KMS-11 (cell line): ENCODE data around the gene PRDX1.
"Not testable (repeated sequence)": the region's sequence is repeated elsewhere in the genome, so short reads cannot be mapped to it uniquely, and the experiment has no call there.

ENCODE experiments used
- H2AFZ ChIP-seq: fragments of 200-600 bp; sonication (generic); 2 replicates; pipeline ENCODE4 v1.6.1; 2016; ENCODE audit warnings: antibody characterized with exemption, mixed run types, low read depth
- H3K27ac ChIP-seq: fragments of 200-600 bp; sonication (generic); 2 replicates; pipeline ENCODE4 v1.6.1; 2016; ENCODE audit warnings: mild to moderate bottlenecking, mixed run types
- H3K27me3 ChIP-seq: fragments of 200-600 bp; sonication (generic); 2 replicates; pipeline ENCODE4 v1.6.1; 2017; ENCODE audit warnings: mild to moderate bottlenecking, low read depth, mixed run types, moderate library complexity; ENCODE audit not compliant: insufficient read depth
- H3K36me3 ChIP-seq: fragments of 200-600 bp; sonication (generic); 2 replicates; pipeline ENCODE4 v1.6.1; 2017; ENCODE audit warnings: mild to moderate bottlenecking, mixed run types; ENCODE audit not compliant: insufficient read depth
- H3K4me1 ChIP-seq: fragments of 200-600 bp; sonication (generic); 2 replicates; pipeline ENCODE4 v1.6.1; 2016; ENCODE audit warnings: mild to moderate bottlenecking, low read depth, mixed run types; ENCODE audit not compliant: poor library complexity, severe bottlenecking
- H3K4me2 ChIP-seq: fragments of 200-600 bp; sonication (generic); 2 replicates; pipeline ENCODE4 v1.7.0; 2016; ENCODE audit warnings: mild to moderate bottlenecking, mixed run types
- H3K4me3 ChIP-seq: fragments of 200-600 bp; sonication (generic); IDR thresholded peaks from 2 replicates; pipeline ENCODE4 v1.6.1; 2017; ENCODE audit warnings: low read depth, low read length, mixed read lengths; ENCODE audit not compliant: insufficient read depth
- H3K79me2 ChIP-seq: fragments of 200-600 bp; sonication (generic); 2 replicates; pipeline ENCODE4 v1.6.1; 2016; ENCODE audit warnings: low read depth, mixed run types; ENCODE audit not compliant: insufficient read depth
- H3K9ac ChIP-seq: fragments of 200-600 bp; sonication (generic); 2 replicates; pipeline ENCODE4 v1.6.1; 2016; ENCODE audit warnings: mild to moderate bottlenecking, mixed run types
- H4K20me1 ChIP-seq: fragments of 200-600 bp; sonication (generic); 2 replicates; pipeline ENCODE4 v1.6.1; 2016; ENCODE audit warnings: mild to moderate bottlenecking, mixed run types; ENCODE audit not compliant: insufficient read depth
- TF ChIP-seq, protein P1 (sequence below): fragments of 200-600 bp; sonication (generic); conservative IDR thresholded peaks from 2 replicates; pipeline ENCODE4 v1.6.1; 2017; ENCODE audit warnings: low read depth, mild to moderate bottlenecking, antibody characterized with exemption, low read length, moderate library complexity, mixed read lengths

PRDX1 gene

DNA sequence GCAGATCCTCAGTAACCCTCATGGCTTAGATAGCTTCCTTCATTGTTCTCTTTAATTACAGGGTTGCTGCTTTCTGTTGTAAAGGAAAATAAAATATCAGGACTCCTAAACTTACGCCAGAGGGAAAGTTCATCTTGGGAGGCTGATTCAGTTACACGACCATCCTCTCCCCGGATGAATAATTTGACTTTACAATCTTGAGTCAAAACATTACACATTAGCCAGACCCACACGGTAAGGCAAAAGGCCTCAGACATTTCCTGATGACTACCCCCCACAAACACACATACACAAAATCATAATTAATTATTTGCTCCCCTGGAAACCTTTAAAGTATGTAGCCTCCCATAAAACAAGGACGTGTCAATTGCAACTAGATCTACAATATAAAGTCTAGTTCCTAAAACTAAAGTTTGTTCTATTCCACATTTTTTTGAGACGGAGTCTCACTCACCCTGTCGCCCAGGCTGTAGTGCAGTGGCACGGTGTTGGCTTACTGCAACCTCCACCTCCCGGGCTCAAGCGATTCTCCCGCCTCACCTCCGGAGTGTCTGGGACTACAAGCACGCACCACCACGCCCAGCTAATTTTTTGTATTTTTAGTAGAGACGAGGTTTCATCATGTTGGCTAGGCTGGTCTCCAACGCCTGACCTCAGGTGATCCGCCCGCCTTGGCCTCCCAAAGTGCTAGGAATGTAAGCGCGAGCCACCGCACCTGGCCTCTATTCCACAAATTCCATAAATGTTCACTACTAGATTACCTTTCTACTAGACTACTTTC, 830 bp upstream of the PRDX1 start:
- TF ChIP-seq, protein P1, sequence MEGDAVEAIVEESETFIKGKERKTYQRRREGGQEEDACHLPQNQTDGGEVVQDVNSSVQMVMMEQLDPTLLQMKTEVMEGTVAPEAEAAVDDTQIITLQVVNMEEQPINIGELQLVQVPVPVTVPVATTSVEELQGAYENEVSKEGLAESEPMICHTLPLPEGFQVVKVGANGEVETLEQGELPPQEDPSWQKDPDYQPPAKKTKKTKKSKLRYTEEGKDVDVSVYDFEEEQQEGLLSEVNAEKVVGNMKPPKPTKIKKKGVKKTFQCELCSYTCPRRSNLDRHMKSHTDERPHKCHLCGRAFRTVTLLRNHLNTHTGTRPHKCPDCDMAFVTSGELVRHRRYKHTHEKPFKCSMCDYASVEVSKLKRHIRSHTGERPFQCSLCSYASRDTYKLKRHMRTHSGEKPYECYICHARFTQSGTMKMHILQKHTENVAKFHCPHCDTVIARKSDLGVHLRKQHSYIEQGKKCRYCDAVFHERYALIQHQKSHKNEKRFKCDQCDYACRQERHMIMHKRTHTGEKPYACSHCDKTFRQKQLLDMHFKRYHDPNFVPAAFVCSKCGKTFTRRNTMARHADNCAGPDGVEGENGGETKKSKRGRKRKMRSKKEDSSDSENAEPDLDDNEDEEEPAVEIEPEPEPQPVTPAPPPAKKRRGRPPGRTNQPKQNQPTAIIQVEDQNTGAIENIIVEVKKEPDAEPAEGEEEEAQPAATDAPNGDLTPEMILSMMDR, result no peak
- peak overlapping the region; percentile 86 for H3K27ac ChIP-seq
- H3K36me3 ChIP-seq, result no peaks in the 10 kb centered on the region
- H3K4me1 ChIP-seq, result peaks cover 34% of the 10 kb centered on the region
- 0 out of 2 replicates have a peak, but pooled peaks cover 12% of the 10 kb centered on the region for H4K20me1 ChIP-seq
- peak overlapping the region; percentile 91 for H2AFZ ChIP-seq
- no peak overlapping the region for H3K4me3 ChIP-seq
- peak overlapping the region; percentile 90 for H3K9ac ChIP-seq
- no peaks in the 10 kb centered on the region for H3K27me3 ChIP-seq
- H3K79me2 ChIP-seq, result peaks cover 45% of the 10 kb centered on the region
- H3K4me2 ChIP-seq, result peak overlapping the region; percentile 62

DNA sequence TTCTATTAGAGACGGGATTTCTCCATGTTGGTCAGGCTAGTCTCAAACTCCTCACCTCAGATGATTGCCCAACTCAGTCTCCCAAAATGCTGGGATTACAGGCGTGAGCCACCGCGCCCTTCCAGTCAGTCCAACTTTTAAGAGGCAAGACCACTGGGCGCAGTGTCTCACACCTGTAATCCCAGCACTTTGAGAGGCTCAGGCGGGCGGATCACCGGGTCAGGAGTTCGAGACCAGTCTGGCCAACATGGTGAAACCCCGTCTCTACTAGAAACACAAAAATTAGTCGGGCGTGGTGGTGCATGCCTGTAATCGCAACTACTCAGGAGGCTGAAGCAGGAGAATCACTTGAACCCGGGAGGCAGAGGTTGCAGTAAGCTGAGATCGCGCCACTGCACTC, 1.9 kb downstream of the PRDX1 start:
- Histone ChIP-seq H3K36me3 (peaks cover 11% of the 10 kb centered on the region; the same call in 1 of the 2 replicates), H3K4me1 (peaks cover 39% of the 10 kb centered on the region), H4K20me1 (0 out of 2 replicates have a peak, but pooled peaks cover 18% of the 10 kb centered on the region), H3K79me2 (peaks cover 64% of the 10 kb centered on the region), H3K4me2 (peak overlapping the region; percentile 44)
- H3K4me3 ChIP-seq, H3K27ac ChIP-seq, H2AFZ ChIP-seq, H3K9ac ChIP-seq, H3K27me3 ChIP-seq: not testable (repeated sequence)

DNA sequence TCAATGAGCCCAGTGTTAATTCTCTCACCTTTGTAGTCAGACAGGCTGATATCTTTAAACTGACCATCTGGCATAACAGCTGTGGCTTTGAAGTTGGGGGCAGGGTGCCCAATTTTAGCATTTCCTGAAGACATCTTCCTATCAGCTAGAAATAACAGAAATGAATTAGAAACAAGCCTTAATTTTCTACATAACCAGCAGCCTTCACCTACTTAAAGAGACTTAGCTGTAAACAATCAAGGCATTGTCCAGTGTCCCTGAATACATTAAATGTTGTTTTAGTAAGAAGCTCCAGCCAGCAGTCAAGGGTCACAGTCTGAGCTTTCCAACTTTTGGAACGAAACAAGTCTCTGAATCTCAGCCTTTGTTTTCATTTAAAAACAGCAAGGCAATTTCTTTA, 2.8 kb downstream of the PRDX1 start:
- Histone ChIP-seq H4K20me1 (0 out of 2 replicates have a peak, but pooled peaks cover 18% of the 10 kb centered on the region), H3K4me2 (peak overlapping the region; percentile 44), H3K4me3 (no peak overlapping the region), H3K4me1 (peaks cover 37% of the 10 kb centered on the region), H3K36me3 (peaks cover 15% of the 10 kb centered on the region; the same call in 1 of the 2 replicates), H3K9ac (no peak overlapping the region), H3K27me3 (no peaks in the 10 kb centered on the region), H3K27ac (no peak overlapping the region; the same call in 1 of the 2 replicates), H3K79me2 (peaks cover 69% of the 10 kb centered on the region), H2AFZ (no peak overlapping the region)
- TF ChIP-seq, protein P1, result no peak

DNA sequence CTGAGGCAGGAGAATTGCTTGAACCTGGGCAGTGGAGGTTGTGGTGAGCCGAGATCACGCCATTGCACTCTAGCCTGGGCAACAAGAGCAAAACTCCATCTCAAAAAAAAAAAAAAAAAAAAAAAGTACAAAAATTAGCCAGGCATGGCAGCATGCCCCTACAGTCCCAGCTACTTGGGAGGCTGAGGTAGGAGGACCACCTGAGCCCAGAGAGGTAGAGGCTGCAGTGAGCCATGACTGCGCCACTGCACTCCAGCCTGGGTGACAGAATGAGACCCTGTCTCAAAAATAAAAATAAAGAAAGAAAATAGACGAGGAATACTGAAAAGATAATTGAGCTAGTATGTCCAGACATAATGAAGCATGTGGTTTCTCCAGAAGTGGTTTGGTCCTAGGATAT, 3.3 kb downstream of the PRDX1 start:
- H3K9ac ChIP-seq, H3K4me3 ChIP-seq, H3K27me3 ChIP-seq, H3K27ac ChIP-seq, H2AFZ ChIP-seq: not testable (repeated sequence)
- Histone ChIP-seq H3K4me1 (peaks cover 33% of the 10 kb centered on the region), H3K36me3 (peaks cover 15% of the 10 kb centered on the region; the same call in 1 of the 2 replicates), H4K20me1 (0 out of 2 replicates have a peak, but pooled peaks cover 18% of the 10 kb centered on the region), H3K4me2 (peak overlapping the region; percentile 44; the same call in 1 of the 2 replicates), H3K79me2 (peaks cover 69% of the 10 kb centered on the region)

DNA sequence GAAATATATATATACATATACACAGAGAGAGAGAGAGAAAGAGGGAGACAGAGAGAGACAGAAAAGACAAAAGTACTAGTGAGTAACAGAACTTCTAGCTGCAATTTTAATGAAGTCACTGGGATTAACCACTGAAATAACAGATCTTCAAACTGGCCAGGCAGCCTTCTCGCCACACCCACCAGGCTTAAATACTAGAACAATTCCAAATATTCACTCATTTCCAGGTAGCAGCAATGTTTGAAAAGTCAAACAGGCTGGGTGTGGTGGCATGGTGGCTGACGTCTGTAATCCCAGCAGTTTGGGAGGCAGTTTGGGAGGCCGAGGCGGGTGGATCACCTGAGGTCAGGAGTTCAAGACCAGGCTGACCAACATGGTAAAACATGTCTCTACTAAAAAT, 5.2 kb downstream of the PRDX1 start:
- Histone ChIP-seq H3K9ac (no peak overlapping the region), H3K4me3 (no peak overlapping the region), H3K4me1 (peaks cover 28% of the 10 kb centered on the region), H3K36me3 (peaks cover 18% of the 10 kb centered on the region), H2AFZ (no peak overlapping the region), H4K20me1 (0 out of 2 replicates have a peak, but pooled peaks cover 18% of the 10 kb centered on the region), H3K4me2 (no peak overlapping the region), H3K27ac (no peak overlapping the region; the same call in 1 of the 2 replicates), H3K27me3 (no peaks in the 10 kb centered on the region), H3K79me2 (peaks cover 63% of the 10 kb centered on the region)
- TF ChIP-seq, protein P1, result no peak
